Sciatic nerve (tissue), 2 donors: ENCODE measurements around the gene SH2B2. TPM values are rescaled to one million over a fixed set of nuclear protein-coding genes. Genes with fewer than 3 reads are reported as not detected.
A peak's percentile ranks its signal among the peaks of the same experiment; 100 is the strongest.

Experiments
- ATAC-seq: fragments of 200-7000 bp; cut with Tn5 transposase; one replicate; pipeline ENCODE4 v1.9.1; 2020; ENCODE audit warnings: mild to moderate bottlenecking, moderate library complexity
- DNase-seq: peaks from one replicate; pipeline ENCODE4 v3.0.0-alpha.2; 2020; ENCODE audit warnings: low spot score
- intact Hi-C: fragments of 100-400 bp; cut with DNase I; formaldehyde crosslinking; loops from one replicate; pipeline ENCODE4 v1.14.2; 2022
- total RNA-seq: library from RNA; stranded (reverse); fragmentation: NEBNext Ultra II Directional; extraction: Animal tissue kit (Norgen Biotek cat#: 25700); gene quantifications from one replicate; pipeline ENCODE4 v1.2.1, GENCODE V29; 2021
- donor health status: DM: no; HTN: no; CAD: no.
- donor health status: DM: no; HTN: no; CAD: no.

The SH2B2 gene
- total RNA-seq, 1 donor from 2014 or later, result 9.9 TPM

DNA sequence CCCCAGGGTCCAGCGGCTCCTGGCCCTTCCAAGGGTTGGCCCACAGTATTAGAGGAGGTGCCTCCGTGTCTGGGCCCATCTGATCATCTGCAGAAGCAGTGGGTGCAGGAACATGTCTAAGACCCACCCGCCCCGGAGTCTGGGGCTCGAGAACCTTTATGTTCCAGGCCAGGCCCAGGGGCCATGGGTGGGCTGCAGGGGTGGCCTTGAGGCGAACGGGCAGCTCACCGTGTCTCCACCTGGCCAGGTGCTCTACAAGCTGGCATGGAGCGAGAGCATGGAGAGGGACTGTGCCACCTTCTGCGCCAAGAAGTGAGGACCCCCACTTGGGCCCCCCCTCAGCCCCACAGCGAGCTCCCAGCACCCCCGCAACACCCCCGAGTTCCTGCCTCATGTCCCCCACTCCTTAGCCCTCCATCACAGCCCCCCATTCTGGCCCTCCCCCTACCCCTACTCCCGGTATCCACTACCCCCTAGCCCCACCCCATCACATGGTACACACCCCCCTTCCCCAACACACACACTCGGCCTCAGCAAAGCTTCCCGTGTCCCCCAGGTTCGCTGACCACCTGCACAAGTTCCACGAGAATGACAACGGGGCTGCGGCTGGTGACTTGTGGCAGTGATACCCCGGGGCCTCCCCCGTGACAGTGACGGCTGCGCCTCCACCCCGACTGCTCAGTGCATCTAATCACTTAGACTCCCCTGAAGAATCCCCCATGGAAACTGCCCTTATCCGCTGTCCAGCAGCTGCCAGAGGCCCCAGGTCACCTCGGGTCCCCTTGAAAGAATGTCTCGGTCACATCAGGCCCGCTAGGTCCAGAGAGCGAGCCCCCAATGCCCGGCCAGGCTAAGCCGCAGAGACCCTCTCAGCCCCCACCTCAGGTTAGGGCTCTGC is 4.0 kb upstream of the SH2B2 start:
- ATAC-seq, result no peak
- DNase-seq, result no peak
- intact Hi-C loops, result loop anchor here (5.0 kb wide), 1 partner anchor 110 kb away; no protein-coding TSS in a partner anchor

DNA sequence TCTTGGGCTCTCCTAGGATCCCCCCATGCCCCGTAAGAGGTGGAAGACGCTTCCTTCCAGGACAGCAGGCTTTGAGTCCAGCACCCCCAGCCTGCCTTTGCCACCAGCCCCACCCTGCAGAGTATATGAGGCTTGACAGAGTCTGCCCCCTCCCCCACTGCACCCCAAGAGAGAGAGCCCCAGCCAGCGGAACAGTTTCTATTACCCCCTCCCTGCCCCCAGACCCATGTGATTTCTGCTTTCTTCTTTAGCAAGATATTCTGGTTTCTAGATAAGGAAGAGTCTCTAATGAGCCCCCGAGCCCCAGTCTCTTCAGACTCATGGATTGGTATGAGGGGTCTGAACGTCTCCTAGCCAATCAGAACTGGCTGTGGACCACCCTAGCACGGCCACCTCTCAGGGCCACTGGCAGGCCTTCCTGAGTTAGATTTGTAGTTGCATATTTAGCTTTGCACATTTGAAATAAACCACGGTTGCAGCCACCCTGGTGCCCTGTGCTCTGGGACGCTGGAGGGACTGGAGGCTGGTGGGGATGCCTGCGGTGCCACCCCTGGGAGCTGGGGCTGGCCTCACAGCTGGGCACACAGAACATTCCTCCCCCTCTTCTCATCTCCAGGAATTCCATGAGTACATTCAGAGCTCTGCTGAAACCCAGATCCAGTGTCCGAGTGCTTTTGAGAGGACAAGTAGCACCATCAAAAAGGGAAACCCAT is 3.0 kb upstream of the SH2B2 start:
- intact Hi-C loops, result loop anchor here (5.0 kb wide), 1 partner anchor 109 kb away; no protein-coding TSS in a partner anchor
- no peak for ATAC-seq

GRCh38 chr7:102284399-102284798 is 2.3 kb upstream of the SH2B2 start:
- ATAC-seq (no peak), DNase-seq (no peak)
- intact Hi-C loops, result loop anchor here (5.0 kb wide), 1 partner anchor 108 kb away; no protein-coding TSS in a partner anchor

More for the DNA sequence above, 3.0 kb upstream of the SH2B2 start:
- DNase-seq, result no peak

- ATAC-seq, result peak; percentile 1
- DNase-seq, result peak; percentile 76
- intact Hi-C loops, result loop anchor here (5.0 kb wide), 1 partner anchor 107 kb away; no protein-coding TSS in a partner anchor
Observed at GRCh38 chr7:102284891-102285539, 1.7 kb upstream of the SH2B2 start.

DNA sequence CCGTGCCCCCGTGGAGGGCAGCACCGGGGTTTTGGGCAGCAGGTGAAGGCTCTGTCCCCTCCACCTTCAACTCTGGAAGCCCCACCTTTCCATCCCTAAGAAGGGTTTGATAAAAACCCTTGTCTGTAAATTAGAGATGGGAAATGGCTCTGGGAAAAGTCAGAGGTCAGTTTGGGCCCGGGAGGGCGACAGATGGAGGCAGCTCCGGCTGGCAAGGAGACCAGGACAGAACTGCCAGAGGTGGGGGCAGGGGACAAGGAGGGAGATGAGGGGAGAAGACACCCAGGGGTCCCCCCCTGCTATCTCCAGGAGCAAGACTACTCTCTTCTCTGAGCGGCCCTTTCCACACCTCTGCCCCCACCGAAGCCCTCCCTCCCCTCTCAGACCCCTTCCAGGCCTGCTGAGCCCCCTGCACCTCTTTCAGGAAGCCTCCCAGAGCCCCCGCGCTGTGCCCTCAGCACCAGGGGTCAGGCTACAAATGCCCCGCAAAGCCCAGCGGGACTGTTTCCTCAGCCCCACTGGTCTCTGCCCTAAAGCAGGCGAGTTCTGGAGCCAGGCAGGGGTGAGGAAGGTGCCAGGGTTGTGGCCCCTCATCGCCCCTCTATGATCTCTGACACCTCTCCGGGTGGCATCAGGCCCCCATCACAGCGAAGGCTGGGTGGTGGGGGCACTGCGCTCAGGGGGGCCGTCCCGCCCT is 980 bp upstream of the SH2B2 start:
- intact Hi-C loops, result no loop called here
- peak; percentile 4 for ATAC-seq
- no peak for DNase-seq

- peak; percentile 69 for DNase-seq
- peak; percentile 30 for ATAC-seq
- intact Hi-C loops, result no loop called here
Observed at GRCh38 chr7:102287111-102287980, 678 bp downstream of the SH2B2 start.

GRCh38 chr7:102287981-102288278 is 1.3 kb downstream of the SH2B2 start:
- intact Hi-C loops, result no loop called here
- ATAC-seq (no peak), DNase-seq (no peak)

DNA sequence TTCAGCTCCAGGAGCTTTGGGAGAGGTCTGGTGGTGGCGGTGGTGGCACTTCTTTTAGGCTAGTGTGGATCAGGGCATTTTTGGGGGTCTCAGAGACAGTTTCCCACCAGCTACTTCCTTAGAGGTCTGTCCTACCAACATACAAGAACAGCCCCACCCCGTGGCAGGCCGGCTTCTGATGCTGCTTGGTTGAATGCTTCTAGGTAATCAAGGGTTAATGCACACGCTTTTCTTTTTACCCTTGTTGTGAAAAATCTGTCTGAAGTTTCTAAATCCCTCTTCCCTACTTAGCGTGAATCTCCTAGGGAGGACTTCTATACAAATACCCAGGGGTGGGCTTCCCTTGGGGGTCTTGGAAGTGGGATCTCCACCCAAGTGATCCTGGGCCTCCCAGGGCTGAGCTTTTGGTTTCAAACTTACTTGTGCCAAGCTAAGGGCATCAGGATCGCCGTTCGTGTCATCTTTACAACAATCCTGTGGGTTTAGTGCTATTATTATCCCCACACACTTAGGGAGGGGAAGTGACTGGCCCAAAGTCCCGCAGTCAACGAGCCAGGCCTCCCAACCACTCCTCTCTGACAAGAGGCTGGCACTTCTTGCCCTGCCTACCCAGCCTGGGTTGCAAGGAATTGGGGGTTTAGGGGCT is 1.7 kb downstream of the SH2B2 start:
- DNase-seq (no peak), ATAC-seq (no peak)
- intact Hi-C loops, result no loop called here

- intact Hi-C loops, result no loop called here
- ATAC-seq, result no peak
- no peak for DNase-seq
Observed at GRCh38 chr7:102289057-102289456, 2.4 kb downstream of the SH2B2 start.

DNA sequence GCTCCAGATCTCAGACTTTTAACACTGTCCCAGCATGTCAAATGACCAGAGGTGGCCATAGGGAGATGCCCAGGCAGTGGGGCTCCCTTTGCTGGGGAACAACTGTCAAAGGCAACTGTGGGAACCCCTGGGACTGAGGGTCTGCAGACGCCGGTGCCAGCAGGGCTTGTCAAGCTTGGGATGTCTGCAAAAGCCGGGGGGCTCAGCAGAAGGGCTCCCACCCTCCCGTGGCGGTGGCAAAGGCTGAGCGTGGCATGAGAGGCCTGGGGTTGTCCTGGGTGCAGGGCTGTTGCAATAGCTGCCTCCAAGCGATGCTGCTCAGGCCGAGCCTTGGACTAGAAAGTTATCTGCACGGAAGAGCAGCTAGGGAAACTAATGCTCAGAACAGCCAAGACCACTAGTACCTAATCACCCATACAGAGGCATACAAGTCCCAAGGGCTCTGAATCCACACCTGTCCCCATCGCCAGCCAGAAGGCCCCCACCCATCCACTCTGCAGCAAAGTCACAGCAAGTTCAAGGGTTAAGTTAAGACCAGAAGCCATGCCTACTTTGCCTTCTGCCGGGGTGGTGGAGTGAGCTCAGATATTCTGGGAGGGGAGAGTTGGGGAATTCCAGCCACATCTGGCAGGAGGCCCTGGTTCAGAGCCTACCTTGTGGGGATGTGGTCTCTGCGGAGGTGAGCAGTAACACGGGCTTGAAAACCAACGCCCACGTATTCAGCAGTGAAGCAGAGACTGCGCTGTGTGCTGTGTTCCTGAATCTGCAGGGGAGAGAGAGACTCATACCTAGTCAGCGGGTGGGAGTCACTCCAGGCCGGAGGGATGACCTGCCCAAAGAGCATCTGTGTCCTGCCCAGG is 4.6 kb downstream of the SH2B2 start:
- ATAC-seq (no peak), DNase-seq (no peak)
- intact Hi-C loops, result no loop called here

- intact Hi-C loops, result no loop called here
- ATAC-seq, result no peak
Observed at GRCh38 chr7:102291916-102292267, 5.2 kb downstream of the SH2B2 start.

DNA sequence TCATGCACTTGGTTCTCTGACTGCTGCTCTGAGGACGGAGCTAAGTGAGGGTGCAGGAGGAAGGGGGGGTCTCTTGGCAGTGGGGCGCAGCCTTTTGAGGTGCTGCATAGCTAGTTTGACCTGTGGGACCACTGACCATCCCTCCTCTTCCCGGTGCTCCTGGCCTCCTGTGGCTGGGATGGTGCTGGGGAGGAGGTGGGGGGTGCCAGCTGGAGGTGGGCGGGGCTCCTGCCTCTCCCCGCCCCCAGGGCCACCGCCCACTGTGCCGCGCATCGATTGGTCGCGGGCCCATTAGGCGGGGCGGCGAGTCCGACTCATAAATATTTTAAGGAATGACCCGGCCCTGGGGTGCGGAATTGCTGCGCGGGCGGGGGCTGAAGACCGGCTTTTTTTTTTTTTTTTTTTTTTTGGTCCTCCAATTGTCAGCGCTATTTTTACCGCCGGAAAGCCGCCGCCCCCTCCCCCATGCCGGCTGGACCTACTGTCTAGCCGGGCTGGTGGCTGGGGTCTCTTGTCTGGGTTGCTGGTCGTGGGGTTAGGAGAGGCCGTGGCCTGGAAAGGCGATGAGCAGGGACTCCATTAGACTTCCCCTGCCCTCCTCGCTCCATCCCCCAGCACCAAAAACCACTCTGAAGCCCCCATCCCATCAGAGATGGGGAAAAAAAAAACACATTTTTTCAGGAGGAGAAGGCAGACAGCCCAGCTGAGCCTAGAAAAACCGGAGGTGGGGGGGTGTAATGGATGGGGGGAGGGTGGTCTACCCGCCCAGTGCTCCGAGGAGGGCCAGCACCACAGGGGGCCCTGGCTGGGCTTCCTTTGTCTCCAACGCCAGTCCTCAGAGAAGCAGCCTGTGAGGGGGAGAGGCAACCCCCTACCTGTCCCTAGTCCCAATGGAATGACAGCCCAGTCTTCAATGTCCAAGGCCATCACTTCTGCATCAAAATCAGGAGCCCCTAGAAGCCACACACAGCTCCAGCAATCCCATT is 6.4 kb downstream of the SH2B2 start:
- intact Hi-C loops, result no loop called here
- ATAC-seq (no peak), DNase-seq (no peak)

More at GRCh38 chr7:102291916-102292267, 5.2 kb downstream of the SH2B2 start:
- no peak for DNase-seq

GRCh38 chr7:102294589-102294988 is 7.9 kb downstream of the SH2B2 start:
- no peak for DNase-seq
- ATAC-seq, result no peak
- intact Hi-C loops, result no loop called here

- intact Hi-C loops, result no loop called here
- no peak for DNase-seq
- ATAC-seq, result no peak
Observed at GRCh38 chr7:102295346-102296178, 8.9 kb downstream of the SH2B2 start.

- ATAC-seq (no peak), DNase-seq (no peak)
- intact Hi-C loops, result no loop called here
Observed at GRCh38 chr7:102296179-102296438, 9.4 kb downstream of the SH2B2 start.
